ENCODE measurements around the gene EEF1AKMT2.

GRCh38 chr10:124743191-124744101 is 48.2 kb downstream of the EEF1AKMT2 start:
- TF ChIP-seq CTCF (IDR thresholded peaks at IDR 0.05) = no peak
- no peak for TF ChIP-seq POLR2A (IDR thresholded peaks at IDR 0.05)

Measured in right lobe of liver (tissue), 4 donors.